Measurements from ENCODE around the gene STAG1.
"Not testable (repeated sequence)": the region's sequence is repeated elsewhere in the genome, so short reads cannot be mapped to it uniquely, and the experiment has no call there.

The STAG1 gene

DNA sequence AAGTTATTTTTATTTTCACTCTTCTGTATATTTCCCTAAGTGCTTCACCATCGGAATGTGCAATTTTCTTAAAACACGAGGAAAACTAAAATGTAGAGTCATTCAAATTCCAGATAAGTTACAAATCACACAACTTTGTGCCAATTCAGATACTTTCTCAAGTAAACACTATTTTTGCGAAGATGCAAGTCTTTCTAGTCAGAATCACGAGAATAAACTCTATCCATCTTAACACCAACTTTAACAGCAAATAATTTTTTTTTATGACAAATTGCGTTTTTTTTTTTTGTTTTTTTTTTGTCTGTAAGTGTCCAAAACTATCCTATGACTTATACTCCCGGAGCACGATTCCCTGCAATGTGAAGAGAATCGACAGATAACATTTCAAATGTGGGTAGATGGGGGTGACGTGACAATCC, 1.3 kb downstream of the STAG1 start:
- Mint-ChIP-seq H3K4me1 (peaks cover 54% of the 10 kb centered on the region), H3K9me3 (no peaks in the 10 kb centered on the region), H3K4me3 (peak overlapping the region; percentile 90), H3K36me3 (ENCODE audit: low read depth) (peaks cover 15% of the 10 kb centered on the region), H3K27me3 (ENCODE audit: low read depth, poor library complexity) (peaks cover 4% of the 10 kb centered on the region), H3K27ac (peak overlapping the region; percentile 100)
- TF ChIP-seq, protein P1, sequence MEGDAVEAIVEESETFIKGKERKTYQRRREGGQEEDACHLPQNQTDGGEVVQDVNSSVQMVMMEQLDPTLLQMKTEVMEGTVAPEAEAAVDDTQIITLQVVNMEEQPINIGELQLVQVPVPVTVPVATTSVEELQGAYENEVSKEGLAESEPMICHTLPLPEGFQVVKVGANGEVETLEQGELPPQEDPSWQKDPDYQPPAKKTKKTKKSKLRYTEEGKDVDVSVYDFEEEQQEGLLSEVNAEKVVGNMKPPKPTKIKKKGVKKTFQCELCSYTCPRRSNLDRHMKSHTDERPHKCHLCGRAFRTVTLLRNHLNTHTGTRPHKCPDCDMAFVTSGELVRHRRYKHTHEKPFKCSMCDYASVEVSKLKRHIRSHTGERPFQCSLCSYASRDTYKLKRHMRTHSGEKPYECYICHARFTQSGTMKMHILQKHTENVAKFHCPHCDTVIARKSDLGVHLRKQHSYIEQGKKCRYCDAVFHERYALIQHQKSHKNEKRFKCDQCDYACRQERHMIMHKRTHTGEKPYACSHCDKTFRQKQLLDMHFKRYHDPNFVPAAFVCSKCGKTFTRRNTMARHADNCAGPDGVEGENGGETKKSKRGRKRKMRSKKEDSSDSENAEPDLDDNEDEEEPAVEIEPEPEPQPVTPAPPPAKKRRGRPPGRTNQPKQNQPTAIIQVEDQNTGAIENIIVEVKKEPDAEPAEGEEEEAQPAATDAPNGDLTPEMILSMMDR (IDR thresholded peaks at IDR 0.05): no peak
- DNase-seq: no peak

DNA sequence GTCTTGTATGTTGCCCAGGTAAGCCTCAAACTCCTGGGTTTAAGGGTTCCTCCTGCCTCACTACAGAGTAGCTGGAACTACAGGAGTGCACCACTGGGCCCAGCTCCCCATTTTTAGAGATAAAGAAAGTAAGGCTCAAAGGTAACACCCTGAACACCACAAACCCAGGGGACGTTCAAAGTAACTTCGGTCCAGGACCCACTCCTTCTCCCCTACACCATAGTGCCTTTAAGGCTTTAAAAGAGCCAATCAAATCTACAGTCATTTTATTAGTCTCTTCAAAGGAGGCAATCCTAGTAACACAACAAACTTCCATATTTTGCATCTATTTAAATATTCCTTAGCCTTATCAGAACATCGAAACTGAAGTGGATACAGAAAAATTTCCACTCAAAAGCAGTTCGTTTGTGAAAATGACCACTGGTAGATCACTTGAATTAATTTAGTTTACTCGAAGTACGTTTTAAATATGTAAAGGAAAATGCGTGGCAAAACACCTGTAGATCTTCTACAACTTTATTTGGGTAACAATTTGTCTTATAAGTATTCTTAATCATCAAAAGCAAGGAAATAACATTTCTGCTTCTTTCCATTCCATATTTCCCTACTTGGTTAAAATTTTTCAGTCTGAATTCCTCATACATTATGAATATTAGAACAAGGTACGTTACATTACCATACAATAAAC, 1.8 kb downstream of the STAG1 start:
- TF ChIP-seq, protein P1 (IDR thresholded peaks at IDR 0.05): no peak
- H3K9me3 Mint-ChIP-seq: peaks cover 3% of the 10 kb centered on the region
- peak overlapping the region; percentile 90 for H3K4me3 Mint-ChIP-seq
- H3K4me1 Mint-ChIP-seq: peaks cover 51% of the 10 kb centered on the region
- peaks cover 4% of the 10 kb centered on the region for H3K27me3 Mint-ChIP-seq (ENCODE audit: low read depth, poor library complexity)
- H3K27ac Mint-ChIP-seq: peak overlapping the region; percentile 100
- DNase-seq: no peak
- H3K36me3 Mint-ChIP-seq (ENCODE audit: low read depth): peaks cover 19% of the 10 kb centered on the region

DNA sequence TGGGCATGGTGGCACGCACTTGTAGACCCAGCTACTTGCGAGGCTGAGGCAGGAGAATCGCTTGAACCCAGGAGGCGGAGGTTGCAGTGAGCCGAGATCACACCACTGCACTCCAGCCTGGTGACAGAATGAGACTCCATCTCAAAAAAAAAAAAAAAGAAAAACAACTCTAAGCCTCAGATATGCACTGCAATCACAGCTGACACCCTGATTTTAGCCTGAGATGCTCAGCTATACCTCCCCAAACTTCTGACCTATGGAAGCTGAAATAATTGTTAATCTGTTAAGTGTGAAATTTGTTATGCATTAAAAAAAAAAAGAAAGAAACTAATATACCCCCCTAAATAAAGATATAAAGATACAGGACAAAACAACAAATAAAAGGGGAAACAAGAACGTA, 2.6 kb downstream of the STAG1 start:
- not testable (repeated sequence) for H3K9me3 Mint-ChIP-seq; H3K27me3 Mint-ChIP-seq (ENCODE audit: low read depth, poor library complexity); DNase-seq
- H3K36me3 Mint-ChIP-seq (ENCODE audit: low read depth): peaks cover 24% of the 10 kb centered on the region
- peak overlapping the region; percentile 100 for H3K27ac Mint-ChIP-seq
- H3K4me3 Mint-ChIP-seq: peak overlapping the region; percentile 90
- peaks cover 46% of the 10 kb centered on the region for H3K4me1 Mint-ChIP-seq

DNA sequence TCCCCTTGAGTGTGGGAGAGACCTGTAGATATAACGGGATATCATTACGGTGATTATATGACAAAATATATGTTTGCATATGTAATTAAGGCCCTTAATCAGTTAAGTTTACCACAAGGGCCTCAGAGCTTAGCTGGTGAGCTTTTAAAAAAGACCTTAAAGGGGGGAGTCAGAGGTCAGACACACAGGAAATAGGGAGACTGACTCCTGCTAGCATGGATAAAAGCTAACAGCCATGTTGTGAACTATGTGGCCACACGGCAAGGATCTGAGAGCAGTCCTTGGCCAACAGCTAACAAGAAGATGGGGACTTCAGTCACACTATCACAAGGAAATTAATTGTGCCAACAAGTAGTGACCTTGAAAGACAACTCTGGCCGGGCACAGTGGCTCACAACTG, 3.1 kb downstream of the STAG1 start:
- peaks cover 12% of the 10 kb centered on the region for H3K9me3 Mint-ChIP-seq
- TF ChIP-seq, protein P1 (IDR thresholded peaks at IDR 0.05): no peak
- peaks cover 41% of the 10 kb centered on the region for H3K4me1 Mint-ChIP-seq
- peak overlapping the region; percentile 90 for H3K4me3 Mint-ChIP-seq
- H3K36me3 Mint-ChIP-seq (ENCODE audit: low read depth): peaks cover 29% of the 10 kb centered on the region
- DNase-seq: no peak
- H3K27ac Mint-ChIP-seq: peak overlapping the region; percentile 100
- peaks cover 4% of the 10 kb centered on the region for H3K27me3 Mint-ChIP-seq (ENCODE audit: low read depth, poor library complexity)

DNA sequence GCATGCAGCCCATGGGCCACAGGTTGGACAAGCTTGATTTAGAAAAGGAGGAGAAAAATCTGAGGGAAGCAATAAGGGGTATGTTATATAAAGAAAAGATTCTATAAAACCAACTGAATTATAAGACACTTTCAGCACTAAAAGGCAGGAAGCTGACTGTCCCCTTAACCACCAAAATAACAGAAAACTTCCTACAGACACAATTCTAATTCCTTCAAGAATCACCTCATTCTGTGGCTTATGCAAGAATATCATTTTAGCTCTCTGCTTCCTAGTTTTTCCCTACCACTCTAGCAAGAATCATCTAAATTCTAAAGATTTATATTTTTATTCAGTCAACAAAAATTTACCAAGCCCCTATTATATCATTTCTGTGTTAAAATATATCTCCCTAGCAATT, 6.3 kb downstream of the STAG1 start:
- Mint-ChIP-seq H3K27ac (no peak overlapping the region), H3K9me3 (peaks cover 36% of the 10 kb centered on the region), H3K36me3 (ENCODE audit: low read depth) (peaks cover 59% of the 10 kb centered on the region), H3K4me3 (no peak overlapping the region), H3K27me3 (ENCODE audit: low read depth, poor library complexity) (no peaks in the 10 kb centered on the region), H3K4me1 (peaks cover 32% of the 10 kb centered on the region)
- no peak for DNase-seq
- TF ChIP-seq, protein P1 (IDR thresholded peaks at IDR 0.05): no peak

DNA sequence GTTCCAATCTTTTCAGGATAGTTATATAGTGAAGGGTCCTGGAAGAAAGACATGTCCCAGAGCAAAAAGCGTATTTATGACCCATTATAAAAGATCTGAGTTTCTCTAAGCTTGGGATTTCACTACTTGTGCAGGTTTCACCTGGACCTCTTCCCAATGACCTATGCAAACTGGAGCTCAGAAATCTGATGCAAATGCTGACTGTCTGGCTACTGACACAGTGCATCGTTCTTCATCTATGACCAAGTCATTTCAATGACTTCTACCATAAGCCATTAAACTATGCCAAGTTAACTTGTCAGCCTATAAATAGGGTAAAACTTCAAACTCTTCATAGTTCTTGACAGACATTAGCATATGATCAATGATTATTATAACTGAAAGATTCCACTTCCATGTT, 11.1 kb downstream of the STAG1 start:
- peaks cover 80% of the 10 kb centered on the region for H3K36me3 Mint-ChIP-seq (ENCODE audit: low read depth)
- peaks cover 14% of the 10 kb centered on the region for H3K4me1 Mint-ChIP-seq
- no peak overlapping the region for H3K4me3 Mint-ChIP-seq
- H3K27ac Mint-ChIP-seq: peak overlapping the region; percentile 6
- TF ChIP-seq, protein P1 (IDR thresholded peaks at IDR 0.05): no peak
- H3K9me3 Mint-ChIP-seq: peaks cover 39% of the 10 kb centered on the region
- DNase-seq: no peak
- H3K27me3 Mint-ChIP-seq (ENCODE audit: low read depth, poor library complexity): no peaks in the 10 kb centered on the region
